ENCODE data around the gene TBPL1. TPM values are rescaled to one million over a fixed set of nuclear protein-coding genes. Genes with fewer than 3 reads are reported as not detected.
A peak's percentile ranks its signal among the peaks of the same experiment; 100 is the strongest.

Gene TBPL1
- total RNA-seq, 1 experiment from 2014 or later = 42.1 TPM

DNA sequence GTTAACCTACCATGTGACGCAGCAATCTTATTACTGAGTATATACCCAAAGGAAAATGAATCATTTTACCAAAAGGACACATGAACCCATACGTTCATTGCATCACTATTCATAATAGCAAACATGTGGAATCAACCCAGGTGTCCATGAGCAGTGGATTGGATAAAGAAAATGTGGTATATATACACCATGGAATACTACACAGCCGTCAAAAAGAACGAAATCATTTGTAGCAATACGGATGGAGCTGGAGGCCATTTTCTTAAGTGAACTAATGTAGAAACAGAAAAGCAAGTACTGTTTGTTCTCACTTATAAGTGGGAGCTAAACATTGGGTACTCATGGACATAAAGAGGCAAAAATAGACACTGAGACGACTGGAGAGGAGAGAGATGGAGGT is 44.2 kb downstream of the TBPL1 start:
- Mint-ChIP-seq H3K27me3 (ENCODE audit: low read depth) (no peaks in the 10 kb centered on the region), H3K27ac (no peak overlapping the region), H3K36me3 (peaks cover 4% of the 10 kb centered on the region), H3K4me3 (no peak overlapping the region), H3K4me1 (peaks cover 14% of the 10 kb centered on the region), H3K9me3 (peaks cover 4% of the 10 kb centered on the region)
- ATAC-seq = no peak
- POLR2A ChIA-PET = no interaction called here
- DNase-seq (ENCODE audit: low spot score) = no peak
- TF ChIP-seq GTF2I (CRISPR knock-in tag; conservative IDR thresholded peaks at IDR 0.05) = 0 out of 2 replicates have a peak, but pooled peaks have one; percentile 60
- TF ChIP-seq, protein P1, sequence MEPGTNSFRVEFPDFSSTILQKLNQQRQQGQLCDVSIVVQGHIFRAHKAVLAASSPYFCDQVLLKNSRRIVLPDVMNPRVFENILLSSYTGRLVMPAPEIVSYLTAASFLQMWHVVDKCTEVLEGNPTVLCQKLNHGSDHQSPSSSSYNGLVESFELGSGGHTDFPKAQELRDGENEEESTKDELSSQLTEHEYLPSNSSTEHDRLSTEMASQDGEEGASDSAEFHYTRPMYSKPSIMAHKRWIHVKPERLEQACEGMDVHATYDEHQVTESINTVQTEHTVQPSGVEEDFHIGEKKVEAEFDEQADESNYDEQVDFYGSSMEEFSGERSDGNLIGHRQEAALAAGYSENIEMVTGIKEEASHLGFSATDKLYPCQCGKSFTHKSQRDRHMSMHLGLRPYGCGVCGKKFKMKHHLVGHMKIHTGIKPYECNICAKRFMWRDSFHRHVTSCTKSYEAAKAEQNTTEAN (CRISPR knock-in tag; IDR thresholded peaks at IDR 0.05) = no peak
- CTCF ChIA-PET = interaction anchor here (0.6 to 1.9 kb wide), 7 partner anchors 9 to 100 kb away, joined by 3 to 14 read pairs (median 4); no protein-coding TSS in a partner anchor

DNA sequence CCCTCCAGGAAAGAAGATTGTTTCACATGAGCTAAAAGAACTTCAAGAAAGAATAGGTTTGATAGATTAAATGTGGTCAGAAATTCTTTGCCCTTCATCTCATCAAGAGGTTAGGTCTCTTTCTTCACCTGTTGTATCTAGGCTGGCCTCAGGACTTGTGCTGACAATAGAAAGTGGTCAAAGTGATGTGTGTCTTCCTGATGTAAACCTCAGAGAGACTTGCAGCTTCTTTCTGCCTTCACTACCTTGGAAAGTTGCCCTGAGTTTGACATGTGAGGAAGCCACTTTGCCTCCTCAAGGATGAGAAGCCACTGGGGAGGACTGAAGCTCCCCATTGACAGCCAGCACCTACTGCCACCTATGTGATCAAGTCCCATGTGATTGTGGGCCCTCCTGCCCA is 46.3 kb downstream of the TBPL1 start:
- DNase-seq (ENCODE audit: low spot score) (no peak), ATAC-seq (no peak)
- no peak overlapping the region for H3K4me3 Mint-ChIP-seq
- H3K36me3 Mint-ChIP-seq = peaks cover 4% of the 10 kb centered on the region
- POLR2A ChIA-PET = no interaction called here
- TF ChIP-seq, protein P2, sequence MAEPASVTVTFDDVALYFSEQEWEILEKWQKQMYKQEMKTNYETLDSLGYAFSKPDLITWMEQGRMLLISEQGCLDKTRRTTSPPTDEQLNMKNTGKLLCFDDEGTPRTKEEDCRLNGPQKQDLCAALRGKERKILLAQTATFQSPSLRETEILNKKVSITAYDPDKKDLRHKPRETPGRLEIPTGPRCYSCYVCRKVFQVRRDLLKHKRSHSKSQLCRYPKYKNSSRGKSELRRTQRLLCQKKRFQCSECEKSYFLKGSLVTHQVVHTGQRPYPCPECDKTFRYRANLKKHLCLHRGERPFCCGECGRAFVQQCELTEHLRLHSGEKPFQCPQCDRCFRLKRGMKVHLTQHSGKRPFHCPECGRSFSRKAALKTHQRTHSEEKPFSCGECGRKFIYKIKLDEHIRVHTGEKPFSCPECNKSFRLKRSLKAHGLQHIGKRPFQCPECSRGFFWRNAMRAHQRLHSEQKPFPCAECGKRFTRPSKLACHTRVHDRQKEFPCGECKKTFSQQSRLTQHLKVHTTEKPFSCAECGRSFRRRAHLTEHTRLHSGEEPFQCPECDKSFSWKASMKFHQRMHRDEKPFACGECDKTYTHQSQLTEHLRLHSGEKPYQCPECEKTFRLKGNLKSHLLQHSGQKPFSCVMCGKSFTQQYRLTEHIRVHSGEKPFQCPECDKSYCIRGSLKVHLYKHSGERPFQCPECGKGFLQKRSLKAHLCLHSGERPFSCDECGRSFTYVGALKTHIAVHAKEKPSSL (CRISPR knock-in tag; conservative IDR thresholded peaks at IDR 0.05) = no peak
- TF ChIP-seq ZNF263 (CRISPR knock-in tag; IDR thresholded peaks at IDR 0.05; ENCODE audit: low read depth) (no peak), ZNF121 (CRISPR knock-in tag; IDR thresholded peaks at IDR 0.05) (no peak), GTF2I (CRISPR knock-in tag; conservative IDR thresholded peaks at IDR 0.05) (no peak), ZBTB21 (CRISPR knock-in tag; IDR thresholded peaks at IDR 0.05; ENCODE audit: borderline replicate concordance) (no peak)
- TF ChIP-seq, protein P3, sequence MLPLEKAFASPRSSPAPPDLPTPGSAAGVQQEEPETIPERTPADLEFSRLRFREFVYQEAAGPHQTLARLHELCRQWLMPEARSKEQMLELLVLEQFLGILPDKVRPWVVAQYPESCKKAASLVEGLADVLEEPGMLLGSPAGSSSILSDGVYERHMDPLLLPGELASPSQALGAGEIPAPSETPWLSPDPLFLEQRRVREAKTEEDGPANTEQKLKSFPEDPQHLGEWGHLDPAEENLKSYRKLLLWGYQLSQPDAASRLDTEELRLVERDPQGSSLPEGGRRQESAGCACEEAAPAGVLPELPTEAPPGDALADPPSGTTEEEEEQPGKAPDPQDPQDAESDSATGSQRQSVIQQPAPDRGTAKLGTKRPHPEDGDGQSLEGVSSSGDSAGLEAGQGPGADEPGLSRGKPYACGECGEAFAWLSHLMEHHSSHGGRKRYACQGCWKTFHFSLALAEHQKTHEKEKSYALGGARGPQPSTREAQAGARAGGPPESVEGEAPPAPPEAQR (CRISPR knock-in tag; IDR thresholded peaks at IDR 0.05) = no peak
- TF ChIP-seq, protein P4, sequence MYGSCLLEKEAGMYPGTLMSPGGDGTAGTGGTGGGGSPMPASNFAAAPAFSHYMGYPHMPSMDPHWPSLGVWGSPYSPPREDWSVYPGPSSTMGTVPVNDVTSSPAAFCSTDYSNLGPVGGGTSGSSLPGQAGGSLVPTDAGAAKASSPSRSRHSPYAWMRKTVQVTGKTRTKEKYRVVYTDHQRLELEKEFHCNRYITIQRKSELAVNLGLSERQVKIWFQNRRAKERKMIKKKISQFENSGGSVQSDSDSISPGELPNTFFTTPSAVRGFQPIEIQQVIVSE (CRISPR knock-in tag; IDR thresholded peaks at IDR 0.05; ENCODE audit: borderline replicate concordance) = no peak
- peaks cover 4% of the 10 kb centered on the region for H3K9me3 Mint-ChIP-seq
- no peak overlapping the region for H3K27ac Mint-ChIP-seq
- no peaks in the 10 kb centered on the region for H3K27me3 Mint-ChIP-seq (ENCODE audit: low read depth)
- CTCF ChIA-PET = interaction anchor here (1.1 to 1.2 kb wide), 2 partner anchors 66 to 75 kb away, joined by 3 to 4 read pairs; no protein-coding TSS in a partner anchor
- H3K4me1 Mint-ChIP-seq = peaks cover 19% of the 10 kb centered on the region

DNA sequence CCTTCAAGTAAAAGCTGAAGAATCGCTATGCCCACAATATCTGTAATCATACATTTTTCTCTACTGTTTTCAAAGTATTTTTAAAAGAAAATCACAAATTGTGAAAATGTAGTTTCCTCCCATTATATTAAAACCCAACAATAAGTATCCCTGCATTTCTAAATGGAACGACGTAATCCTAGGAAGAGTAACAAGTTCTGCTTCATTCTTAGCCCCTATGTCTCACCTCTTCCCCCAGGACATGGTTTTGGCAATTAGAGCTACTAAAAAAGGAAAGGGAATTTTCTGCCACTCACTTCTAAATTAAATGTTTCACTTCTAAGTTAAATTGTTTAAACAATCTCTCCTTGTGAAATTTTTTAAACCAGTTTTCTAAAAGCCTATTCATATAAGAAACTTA is 47.4 kb downstream of the TBPL1 start:
- peaks cover 4% of the 10 kb centered on the region for H3K36me3 Mint-ChIP-seq
- H3K4me3 Mint-ChIP-seq = no peak overlapping the region
- no peak overlapping the region for H3K27ac Mint-ChIP-seq
- ATAC-seq (no peak), DNase-seq (ENCODE audit: low spot score) (no peak)
- POLR2A ChIA-PET = no interaction called here
- CTCF ChIA-PET = interaction anchor here (0.6 kb wide), 2 partner anchors 147 to 903 kb away, joined by 3 to 4 read pairs; no protein-coding TSS in a partner anchor
- peaks cover 19% of the 10 kb centered on the region for H3K4me1 Mint-ChIP-seq
- no peaks in the 10 kb centered on the region for H3K27me3 Mint-ChIP-seq (ENCODE audit: low read depth)
- H3K9me3 Mint-ChIP-seq = peaks cover 4% of the 10 kb centered on the region
- TF ChIP-seq, protein P5, sequence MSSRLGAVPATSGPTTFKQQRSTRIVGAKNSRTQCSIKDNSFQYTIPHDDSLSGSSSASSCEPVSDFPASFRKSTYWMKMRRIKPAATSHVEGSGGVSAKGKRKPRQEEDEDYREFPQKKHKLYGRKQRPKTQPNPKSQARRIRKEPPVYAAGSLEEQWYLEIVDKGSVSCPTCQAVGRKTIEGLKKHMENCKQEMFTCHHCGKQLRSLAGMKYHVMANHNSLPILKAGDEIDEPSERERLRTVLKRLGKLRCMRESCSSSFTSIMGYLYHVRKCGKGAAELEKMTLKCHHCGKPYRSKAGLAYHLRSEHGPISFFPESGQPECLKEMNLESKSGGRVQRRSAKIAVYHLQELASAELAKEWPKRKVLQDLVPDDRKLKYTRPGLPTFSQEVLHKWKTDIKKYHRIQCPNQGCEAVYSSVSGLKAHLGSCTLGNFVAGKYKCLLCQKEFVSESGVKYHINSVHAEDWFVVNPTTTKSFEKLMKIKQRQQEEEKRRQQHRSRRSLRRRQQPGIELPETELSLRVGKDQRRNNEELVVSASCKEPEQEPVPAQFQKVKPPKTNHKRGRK (CRISPR knock-in tag; IDR thresholded peaks at IDR 0.05; ENCODE audit: borderline replicate concordance) = no peak
- no peak for TF ChIP-seq ATF1 (CRISPR knock-in tag; IDR thresholded peaks at IDR 0.05)
- TF ChIP-seq ZNF121 (CRISPR knock-in tag; IDR thresholded peaks at IDR 0.05) = no peak
- no peak for TF ChIP-seq NFYB (CRISPR knock-in tag; conservative IDR thresholded peaks at IDR 0.05; ENCODE audit: low read depth)
- TF ChIP-seq ZNF671 (CRISPR knock-in tag; IDR thresholded peaks at IDR 0.05) = no peak
- no peak for TF ChIP-seq MYBL2 (CRISPR knock-in tag; IDR thresholded peaks at IDR 0.05)
- no peak for TF ChIP-seq PRRX2 (CRISPR knock-in tag; IDR thresholded peaks at IDR 0.05)
- no peak for TF ChIP-seq ESRRA (CRISPR knock-in tag; IDR thresholded peaks at IDR 0.05; ENCODE audit: borderline replicate concordance)
- no peak for TF ChIP-seq RELA (CRISPR knock-in tag; IDR thresholded peaks at IDR 0.05; ENCODE audit: borderline replicate concordance)
- TF ChIP-seq FOXK1 (CRISPR knock-in tag; IDR thresholded peaks at IDR 0.05) = no peak
- TF ChIP-seq, protein P6, sequence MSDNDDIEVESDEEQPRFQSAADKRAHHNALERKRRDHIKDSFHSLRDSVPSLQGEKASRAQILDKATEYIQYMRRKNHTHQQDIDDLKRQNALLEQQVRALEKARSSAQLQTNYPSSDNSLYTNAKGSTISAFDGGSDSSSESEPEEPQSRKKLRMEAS (CRISPR knock-in tag; IDR thresholded peaks at IDR 0.05) = no peak
- TF ChIP-seq, protein P7, sequence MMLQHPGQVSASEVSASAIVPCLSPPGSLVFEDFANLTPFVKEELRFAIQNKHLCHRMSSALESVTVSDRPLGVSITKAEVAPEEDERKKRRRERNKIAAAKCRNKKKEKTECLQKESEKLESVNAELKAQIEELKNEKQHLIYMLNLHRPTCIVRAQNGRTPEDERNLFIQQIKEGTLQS (CRISPR knock-in tag; conservative IDR thresholded peaks at IDR 0.05) = no peak
- TF ChIP-seq ZNF138 (CRISPR knock-in tag; conservative IDR thresholded peaks at IDR 0.05) = no peak
- TF ChIP-seq NFE2L1 (CRISPR knock-in tag; IDR thresholded peaks at IDR 0.05) = no peak
- TF ChIP-seq, protein P2 (CRISPR knock-in tag; conservative IDR thresholded peaks at IDR 0.05) = no peak
- TF ChIP-seq SP1 (CRISPR knock-in tag; conservative IDR thresholded peaks at IDR 0.05) = no peak
